HPDE6-E6E7 (cell line): Measurements from ENCODE around the gene NKPD1.

Experiments
- DNase-seq: peaks from one replicate; pipeline ENCODE4 v3.0.0; 2011; ENCODE audit warnings: missing footprints; ENCODE audit errors: extremely low spot score

The NKPD1 gene

GRCh38 chr19:45140533-45140932 is 20.2 kb downstream of the NKPD1 start:
- DNase-seq, result no peak

DNA sequence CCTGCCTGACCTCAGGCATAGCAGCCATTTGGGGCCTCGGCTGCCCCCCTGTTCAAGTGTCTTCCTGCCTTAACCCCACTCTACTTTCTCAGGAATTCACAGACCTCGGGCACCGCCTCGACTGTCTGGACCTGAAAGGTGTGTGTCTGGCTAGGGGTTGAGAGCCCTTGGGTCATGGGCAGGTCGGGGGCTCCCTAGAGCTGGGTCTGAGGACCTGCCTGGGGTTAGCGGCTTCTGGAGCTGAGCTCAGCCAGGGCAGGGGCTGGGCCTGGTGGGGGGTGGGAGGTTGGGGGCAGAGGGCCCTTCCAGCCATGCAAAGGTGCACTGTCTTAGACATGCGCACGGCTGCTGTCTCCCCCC is 20.7 kb downstream of the NKPD1 start:
- DNase-seq, result no peak

DNA sequence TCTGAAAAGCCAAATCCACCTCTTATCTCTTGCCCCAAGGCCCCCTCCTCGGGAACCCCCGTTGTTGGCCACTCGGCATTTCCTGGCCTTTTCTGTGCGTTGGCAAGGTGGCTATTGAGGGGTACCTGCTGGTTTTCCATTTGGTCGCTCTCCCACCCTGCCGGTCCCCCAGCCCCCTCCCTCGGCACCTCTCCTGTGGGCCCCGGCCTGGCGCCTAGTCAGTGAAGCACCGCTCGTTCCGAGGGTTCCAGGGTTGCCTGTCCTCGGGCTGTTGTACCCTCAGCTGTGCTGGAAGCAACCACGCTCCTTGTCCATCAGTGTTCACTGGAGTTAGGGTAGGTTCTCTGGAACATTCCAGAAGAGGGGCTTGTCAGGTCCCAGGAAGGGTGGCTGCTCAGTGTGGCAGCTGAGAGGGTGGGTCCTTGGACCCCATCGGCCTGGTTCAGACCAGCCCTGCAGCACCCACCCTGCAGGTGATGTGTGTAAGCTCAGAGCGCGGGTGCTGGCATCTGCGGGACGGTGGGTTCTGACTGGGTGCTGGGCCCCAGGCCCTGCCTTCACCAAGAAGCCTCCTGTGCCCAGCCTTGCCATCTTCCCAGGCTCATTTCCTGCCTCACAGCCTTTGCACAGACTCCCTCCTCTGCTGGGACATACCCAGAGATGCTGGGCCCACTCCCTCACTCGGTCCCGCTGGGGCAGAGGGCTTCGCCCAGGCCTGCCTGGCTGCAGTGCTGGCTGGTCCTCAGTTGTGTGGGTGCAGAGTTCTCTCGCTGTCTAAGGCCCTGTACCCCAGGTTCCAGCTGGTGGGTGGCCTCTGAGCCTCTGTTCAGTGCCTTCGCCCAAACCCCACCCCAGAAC is 21.3 kb downstream of the NKPD1 start:
- DNase-seq, result no peak

- DNase-seq, result no peak
Measured at GRCh38 chr19:45138303-45138751, 22.5 kb downstream of the NKPD1 start.

GRCh38 chr19:45137179-45137761 is 23.5 kb downstream of the NKPD1 start:
- DNase-seq, result no peak

DNA sequence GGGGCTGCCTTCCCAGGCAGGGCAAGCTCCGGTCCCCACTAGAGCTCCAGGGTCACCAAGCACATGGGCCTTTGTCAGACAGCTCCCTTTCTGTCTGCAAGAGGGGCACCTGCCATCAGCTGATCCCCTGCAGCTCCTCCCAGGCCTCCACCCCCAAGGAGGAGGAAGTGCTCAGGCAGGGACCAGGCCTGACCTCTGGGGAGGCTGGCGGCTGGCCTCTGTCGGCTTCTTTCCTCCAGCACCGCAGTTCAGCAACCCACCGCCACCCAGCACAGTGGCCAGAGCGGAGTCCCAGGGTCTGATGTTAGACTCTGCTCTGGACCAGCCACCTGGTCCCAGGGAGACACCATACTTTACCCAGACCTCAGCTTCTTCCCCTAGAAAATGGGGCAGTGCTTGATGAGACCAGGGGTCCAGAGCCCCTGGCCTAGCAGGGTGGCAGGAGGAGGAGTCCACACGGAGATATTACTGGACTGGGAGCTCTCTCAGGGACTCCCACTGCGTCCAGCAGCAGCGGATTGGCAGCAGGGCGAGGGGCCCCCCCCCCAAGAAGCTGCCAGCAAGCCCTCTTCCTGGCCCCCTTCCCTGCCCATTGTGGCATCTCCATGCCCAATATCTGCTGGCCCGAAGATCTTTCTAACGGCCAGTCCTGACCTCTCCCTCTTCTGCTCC is 24.1 kb downstream of the NKPD1 start:
- DNase-seq, result no peak

DNA sequence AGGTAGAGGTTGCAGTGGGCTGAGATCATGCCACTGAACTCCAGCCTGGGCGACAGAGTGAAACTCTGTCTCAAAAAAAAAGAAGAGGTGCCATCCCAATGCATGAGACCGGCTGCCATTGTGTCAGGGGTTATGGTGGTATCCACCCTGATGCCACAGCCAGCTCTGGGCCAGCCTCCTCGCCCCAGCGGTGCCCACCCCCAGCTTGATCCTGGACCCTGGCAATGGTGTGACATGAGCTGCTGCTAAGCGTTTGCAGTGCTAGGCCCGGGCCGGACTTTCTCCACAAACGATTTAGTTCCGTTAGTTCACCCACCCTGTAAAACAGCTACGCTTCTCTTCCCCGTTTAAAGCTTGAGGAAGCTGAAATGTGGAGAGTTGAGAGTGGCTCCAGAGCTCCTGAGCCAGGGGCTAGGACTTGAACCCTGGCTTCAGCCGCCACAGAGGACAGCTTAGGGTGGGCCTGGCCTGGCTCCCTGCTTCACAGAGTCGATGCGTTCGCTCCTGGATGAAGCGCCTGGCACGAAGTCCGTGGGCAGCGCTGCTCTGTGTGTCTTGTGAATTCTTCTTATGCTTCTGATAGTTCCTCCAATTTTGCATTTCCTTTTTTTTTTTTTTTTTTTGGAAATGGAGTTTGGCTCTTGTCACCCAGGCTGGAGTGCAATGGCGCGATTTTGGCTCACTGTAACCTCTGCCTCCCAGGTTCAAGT is 25.5 kb downstream of the NKPD1 start:
- DNase-seq, result no peak

DNA sequence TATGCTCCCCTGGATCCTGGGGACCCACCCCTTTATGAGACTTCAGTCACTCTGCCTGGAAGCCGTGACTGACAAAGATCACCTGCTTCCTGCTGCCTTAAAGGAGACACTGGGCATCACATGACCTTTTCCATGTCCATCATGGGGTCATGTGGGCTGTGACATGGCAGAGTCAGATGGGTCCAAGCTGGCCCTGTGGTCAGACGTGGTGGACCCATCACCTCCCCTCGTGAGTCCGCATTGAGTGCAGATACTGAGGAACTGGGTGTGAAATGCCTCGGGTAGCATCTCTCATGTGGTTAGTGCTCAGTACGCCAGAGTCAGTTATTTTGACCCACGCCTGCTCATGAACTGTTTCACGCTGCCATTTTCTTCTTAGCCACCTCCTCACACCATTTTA is 27.1 kb downstream of the NKPD1 start:
- no peak for DNase-seq

- no peak for DNase-seq
Measured at GRCh38 chr19:45130888-45131615, 29.7 kb downstream of the NKPD1 start.

DNA sequence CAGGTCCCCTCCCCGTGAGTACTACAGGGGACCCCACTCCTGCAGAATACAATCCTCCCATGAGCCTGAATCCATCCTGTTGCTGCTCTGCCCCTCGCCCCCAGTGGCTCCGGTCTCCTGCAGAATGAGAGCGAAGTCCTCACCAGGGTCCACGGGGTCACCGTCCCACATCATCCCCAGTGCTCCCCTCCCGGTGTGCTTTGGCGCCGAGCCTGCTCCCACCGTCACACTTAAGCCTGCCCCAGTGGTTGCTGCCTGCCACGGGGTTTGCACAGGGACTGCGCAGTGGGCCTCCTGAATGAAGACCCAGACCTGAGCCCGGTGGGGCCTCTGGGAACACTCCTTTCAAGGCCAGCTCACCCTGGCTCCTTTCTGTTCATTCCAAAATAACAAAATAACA is 30.5 kb downstream of the NKPD1 start:
- DNase-seq, result no peak

DNA sequence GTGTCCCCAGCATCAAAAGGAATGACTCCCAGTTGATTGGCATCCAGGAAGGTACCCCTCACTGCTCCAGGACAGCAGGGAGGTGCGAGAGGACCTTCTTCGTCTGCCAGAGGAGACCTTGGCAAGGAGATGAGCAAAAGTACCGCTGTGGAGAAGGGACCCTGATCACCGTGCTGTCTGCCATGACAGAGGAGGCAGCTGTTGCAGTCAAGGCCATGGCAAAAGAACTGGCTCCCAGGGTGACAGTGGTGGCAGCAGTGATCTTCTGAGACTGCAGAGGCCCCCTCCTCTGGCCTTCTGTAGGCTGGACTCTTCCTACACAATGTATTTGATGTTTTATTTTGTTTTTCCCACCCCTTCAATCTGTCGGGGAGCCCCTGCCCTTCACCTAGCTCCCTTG is 32.0 kb downstream of the NKPD1 start:
- DNase-seq, result no peak

DNA sequence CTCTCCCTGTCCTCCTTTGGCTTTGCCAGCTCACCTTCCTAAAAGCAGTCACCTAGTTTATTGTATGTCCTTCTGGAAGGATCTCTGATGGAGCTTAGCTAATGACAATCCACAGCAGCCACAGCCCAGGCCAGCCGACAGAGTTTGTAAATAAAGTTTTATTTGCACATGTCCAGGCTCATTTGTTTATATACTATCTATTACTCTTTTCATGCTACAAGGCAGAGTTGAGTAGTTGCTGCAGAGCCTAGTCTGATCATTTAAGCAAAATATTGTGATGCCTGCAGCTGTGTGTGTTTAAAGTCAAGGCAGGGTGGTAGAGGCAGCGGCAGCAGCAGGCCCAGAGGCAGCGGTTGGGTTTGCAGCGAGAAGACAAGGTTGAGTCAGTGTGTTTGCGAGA is 32.6 kb downstream of the NKPD1 start:
- no peak for DNase-seq

- no peak for DNase-seq
Measured at GRCh38 chr19:45126654-45127053, 34.1 kb downstream of the NKPD1 start.

GRCh38 chr19:45125975-45126493 is 34.7 kb downstream of the NKPD1 start:
- peak; percentile 33 for DNase-seq

GRCh38 chr19:45125360-45125759 is 35.4 kb downstream of the NKPD1 start:
- no peak for DNase-seq

DNA sequence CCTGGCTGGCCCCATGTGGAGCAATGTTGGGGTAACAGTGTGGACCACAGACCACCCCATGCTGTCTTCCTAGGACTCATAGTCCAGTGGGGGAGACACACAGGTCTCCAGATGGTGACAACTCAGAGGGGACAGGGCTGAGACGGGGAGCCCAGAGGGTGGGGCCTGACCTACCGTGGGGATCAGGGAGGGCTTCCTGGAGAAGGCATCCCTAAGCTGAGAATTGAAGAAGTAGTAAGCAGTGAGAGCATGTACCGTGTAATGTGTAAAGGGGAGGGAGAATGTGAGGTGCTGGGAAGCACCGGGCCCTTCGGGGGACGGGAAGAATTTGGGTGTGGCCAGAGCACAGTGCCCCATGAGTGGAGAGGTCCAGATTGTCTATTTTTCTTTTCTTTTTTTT is 36.8 kb downstream of the NKPD1 start:
- no peak for DNase-seq

DNA sequence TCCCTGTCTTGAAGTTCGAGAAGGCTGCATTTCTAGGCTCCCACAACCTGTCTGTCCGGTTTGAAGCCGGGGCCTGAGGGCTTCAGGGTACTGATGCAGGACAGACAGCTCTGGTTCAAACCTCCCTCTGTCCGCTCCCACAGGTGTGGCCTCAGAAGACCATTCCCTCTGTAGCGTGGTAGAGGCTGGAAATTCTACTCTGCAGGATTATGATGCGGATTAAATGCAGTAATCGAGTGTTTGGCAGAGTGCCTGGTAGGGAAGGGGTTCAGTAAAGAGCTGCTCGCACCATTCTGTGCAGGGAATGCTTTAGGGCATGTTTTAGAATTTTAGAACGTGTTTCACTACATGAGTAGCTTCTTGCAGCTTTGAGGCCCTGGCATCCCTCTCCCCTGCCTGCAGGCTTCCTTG is 37.3 kb downstream of the NKPD1 start:
- DNase-seq, result peak; percentile 50

DNA sequence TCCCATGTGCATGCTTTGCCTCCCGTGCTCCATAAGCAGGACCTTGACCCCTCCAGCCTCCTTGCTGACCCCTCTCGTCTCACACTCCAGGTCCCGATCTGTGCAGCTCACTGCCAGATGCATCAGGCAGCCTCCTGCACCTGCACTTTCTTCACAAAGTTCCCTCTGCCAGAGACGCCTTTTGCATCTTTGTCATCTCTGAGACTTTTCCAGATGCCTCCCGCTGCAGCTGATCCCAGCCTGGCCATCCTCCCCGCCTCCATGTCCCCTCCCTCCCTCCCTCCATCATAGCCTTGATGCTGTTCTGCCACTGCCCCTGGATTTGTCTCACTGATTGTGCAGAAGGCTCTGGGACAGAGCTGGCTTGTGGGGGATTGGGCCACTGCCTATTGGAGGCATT is 38.0 kb downstream of the NKPD1 start:
- no peak for DNase-seq

DNA sequence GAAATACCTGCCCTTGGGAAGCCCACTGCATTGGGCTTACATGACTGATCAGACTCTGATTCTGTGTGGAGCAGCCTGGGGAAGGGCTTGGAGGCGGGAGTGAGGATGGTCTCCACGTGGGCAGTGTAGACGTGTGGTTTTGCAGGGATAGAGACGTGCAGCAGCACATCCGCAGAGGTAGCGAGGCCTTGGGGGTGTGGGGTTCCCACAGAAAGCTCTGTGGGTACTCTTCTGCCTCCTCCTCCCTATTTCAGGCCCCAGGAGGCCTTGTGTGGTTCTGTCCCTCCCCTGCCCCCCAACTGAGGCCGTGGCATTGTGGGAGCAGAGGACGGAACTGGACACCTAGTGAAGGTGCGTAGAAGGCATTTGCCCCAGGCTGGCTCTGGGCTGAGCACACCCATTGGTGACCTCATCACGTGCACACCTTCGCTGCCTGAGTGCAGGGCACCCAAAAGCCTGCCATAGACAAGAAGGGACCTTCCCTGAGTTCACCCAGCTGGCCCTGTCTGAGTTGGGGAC is 38.9 kb downstream of the NKPD1 start:
- no peak for DNase-seq

DNA sequence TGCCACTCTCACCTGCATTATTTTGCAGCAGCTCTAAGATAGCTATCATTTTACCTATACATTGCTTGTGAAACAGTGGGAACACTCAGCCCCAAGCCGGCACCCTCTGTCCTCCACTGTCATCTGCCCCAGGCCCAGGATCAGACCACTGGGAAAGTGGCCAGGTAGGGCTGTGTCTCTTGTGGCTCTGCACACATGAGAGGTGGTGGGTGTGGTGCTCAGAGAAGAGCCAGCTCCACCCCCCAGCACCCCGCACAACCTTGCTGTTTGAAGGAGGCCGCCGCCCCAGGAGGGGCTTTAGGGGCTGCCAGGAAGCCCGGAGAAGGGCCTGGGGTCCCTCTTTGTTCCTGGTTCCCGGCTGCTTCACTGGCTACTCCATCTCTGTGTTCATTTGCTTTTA is 41.2 kb downstream of the NKPD1 start:
- no peak for DNase-seq
